Measurements from ENCODE around the gene DNAI2. TPM values are rescaled to one million over a fixed set of nuclear protein-coding genes. Genes with fewer than 3 reads are reported as not detected.

Gene DNAI2
- total and polyA plus RNA-seq, 9 of the 15 experiments (the other 6 are each of a cell fraction or from before 2014, with no cell fraction given): not detected

GRCh38 chr17:74295625-74296547 is 21.9 kb downstream of the DNAI2 start (continued):
- TF ChIP-seq MGA (IDR thresholded peaks at IDR 0.05) (peak; percentile 55; the same call in 1 of the 2 replicates), RBM22 (IDR thresholded peaks at IDR 0.05; ENCODE audit: low read depth, low read length, poor library complexity, severe bottlenecking) (no peak), KAT7 (CRISPR knock-in tag; IDR thresholded peaks at IDR 0.05; ENCODE audit: borderline replicate concordance) (no peak; the same call in 1 of the 2 replicates), NCOA4 (IDR thresholded peaks at IDR 0.05; ENCODE audit: partially characterized antibody) (peak; percentile 33), BRD4 (IDR thresholded peaks at IDR 0.05) (no peak), POLR2A (conservative IDR thresholded peaks at IDR 0.05) (0 out of 2 replicates have a peak, but pooled peaks have one; percentile 29), ZNF583 (CRISPR knock-in tag; IDR thresholded peaks at IDR 0.05) (0 out of 2 replicates have a peak, but pooled peaks have one; percentile 45), MTA2 (IDR thresholded peaks at IDR 0.05; ENCODE audit: low read depth) (0 out of 2 replicates have a peak, but pooled peaks have one; percentile 8), MEIS2 (IDR thresholded peaks at IDR 0.05; ENCODE audit: partially characterized antibody) (peak; percentile 47), TEAD1 (CRISPR knock-in tag; IDR thresholded peaks at IDR 0.05) (peak in 1 of 2 experiments; percentile 15; a peak in 1 of 4 replicates), TSHZ1 (CRISPR knock-in tag; IDR thresholded peaks at IDR 0.05) (0 out of 2 replicates have a peak, but pooled peaks have one; percentile 20), ARNT (IDR thresholded peaks at IDR 0.05) (0 out of 4 replicates have a peak, but pooled peaks of 1 of the 2 experiments have one; percentile 16)

All from K562 (cell line).